H1 (cell line): ENCODE results near the gene COL4A2. TPM values are rescaled to one million over a fixed set of nuclear protein-coding genes. Genes with fewer than 3 reads are reported as not detected.

Experiments used
- CTCF ChIA-PET: fragments of 300-600 bp; sonication (Branson Sonifier 250); formaldehyde crosslinking; loops from one replicate; lab custom pipeline; 2021; ENCODE audit not compliant: partially characterized antibody; lab: Charles Lee
- POLR2A ChIA-PET: fragments of 300-600 bp; sonication (Branson Sonifier 250); formaldehyde crosslinking; loops from one replicate; lab custom pipeline; 2021; ENCODE audit warnings: inconsistent platforms; ENCODE audit not compliant: partially characterized antibody; lab: Charles Lee
- DNase-seq, 2 experiments: peaks; one replicate each; pipeline versions ENCODE4 v3.0.0 to v3.0.0-alpha.2; 2010 to 2022; ENCODE audit warnings: low spot score in 2 of 2, low read depth in 1 of 2, mixed read lengths in 1 of 2
- FAIRE-seq: peaks from 2 replicates; lab custom pipeline; 2011; peaks lifted over from hg19 to GRCh38; lab: Jason Lieb, UNC
- H2AFZ ChIP-seq: 2 replicates; pipeline ENCODE4 v1.8.1; 2012; ENCODE audit warnings: low read length, inconsistent platforms
- H2AK5ac ChIP-seq: 2 replicates; pipeline ENCODE4 v1.6.1; 2013; ENCODE audit warnings: low read depth, low read length
- H2BK120ac ChIP-seq: replicated peaks from 2 replicates; pipeline ENCODE3; 2013; ENCODE audit warnings: low read depth, low read length, inconsistent platforms
- H2BK12ac ChIP-seq: 2 replicates; pipeline ENCODE4 v1.6.1; 2013; ENCODE audit warnings: low read depth, low read length
- H2BK15ac ChIP-seq: 2 replicates; pipeline ENCODE4 v1.6.1; 2013; ENCODE audit warnings: low read length
- H2BK20ac ChIP-seq: 2 replicates; pipeline ENCODE4 v1.6.1; 2013; ENCODE audit warnings: low read length
- H2BK5ac ChIP-seq: 2 replicates; pipeline ENCODE4 v1.6.1; 2013; ENCODE audit warnings: low read depth, low read length
- H3K14ac ChIP-seq: 2 replicates; pipeline ENCODE4 v1.6.1; 2013; ENCODE audit warnings: inconsistent platforms; ENCODE audit not compliant: insufficient read length
- H3K18ac ChIP-seq: 2 replicates; pipeline ENCODE4 v1.6.1; 2013; ENCODE audit warnings: low read length; ENCODE audit errors: extremely low read depth
- H3K23ac ChIP-seq: 2 replicates; pipeline ENCODE4 v1.6.1; 2013; ENCODE audit warnings: inconsistent platforms; ENCODE audit not compliant: insufficient read length
- H3K23me2 ChIP-seq: 2 replicates; pipeline ENCODE4 v1.6.1; 2013; ENCODE audit warnings: low read depth, low read length
- H3K27ac ChIP-seq: 2 replicates; pipeline ENCODE4 v1.6.1; 2011; ENCODE audit warnings: low read depth, low read length, inconsistent platforms
- H3K27me3 ChIP-seq, 4 experiments: replicated peaks in 1 of 4; 1 replicate in 1 of 4; 2 replicates in 3 of 4; pipeline versions ENCODE4 v1.6.1 to v1.8.1; 2011 to 2013; ENCODE audit warnings: low read length in 3 of 4, mild to moderate bottlenecking in 3 of 4, inconsistent platforms in 2 of 4, mixed read lengths in 2 of 4, moderate library complexity in 1 of 4; ENCODE audit not compliant: control insufficient read depth in 3 of 4, insufficient read depth in 3 of 4; ENCODE audit errors: extremely low read depth in 1 of 4
- H3K36me3 ChIP-seq, 4 experiments: 2 replicates each; pipeline versions ENCODE4 v1.6.1 to v1.8.1; 2011 to 2013; ENCODE audit warnings: mild to moderate bottlenecking in 4 of 4, low read length in 3 of 4, moderate library complexity in 2 of 4, control low read depth in 1 of 4, inconsistent platforms in 1 of 4; ENCODE audit not compliant: insufficient read depth in 4 of 4, control insufficient read depth in 2 of 4
- H3K4ac ChIP-seq: replicated peaks from 2 replicates; pipeline ENCODE3; 2013; ENCODE audit warnings: low read length, low read depth, mixed read lengths, inconsistent platforms; ENCODE audit not compliant: insufficient read length
- H3K4me1 ChIP-seq, 4 experiments: replicated peaks in 1 of 4; 1 replicate in 1 of 4; 2 replicates in 3 of 4; pipeline versions ENCODE4 v1.6.1 to v1.8.1; 2011 to 2013; ENCODE audit warnings: low read length in 3 of 4, inconsistent platforms in 2 of 4, mixed read lengths in 1 of 4; ENCODE audit not compliant: insufficient read depth in 4 of 4, control insufficient read depth in 3 of 4
- H3K4me2 ChIP-seq, 2 experiments: 2 replicates each; pipeline versions ENCODE4 v1.6.1 to v1.8.1; 2011 to 2013; ENCODE audit warnings: low read depth in 2 of 2, low read length in 2 of 2, control low read depth in 1 of 2, inconsistent platforms in 1 of 2, mild to moderate bottlenecking in 1 of 2; ENCODE audit not compliant: insufficient read depth in 1 of 2
- H3K4me3 ChIP-seq, 4 experiments: fragments of 200-600, 300-600 bp in 1 of 4; sonication (generic), shearing (Covaris generic), sonication (Bioruptor Twin) in 1 of 4; 2 replicates each; pipeline versions ENCODE4 v1.5.1 to v1.8.1; 2011 to 2016; ENCODE audit warnings: low read length in 4 of 4, low read depth in 3 of 4, control low read depth in 2 of 4, inconsistent platforms in 2 of 4, mild to moderate bottlenecking in 2 of 4, mixed read lengths in 1 of 4, moderate library complexity in 1 of 4; ENCODE audit not compliant: insufficient read depth in 2 of 4; ENCODE audit errors: extremely low read depth in 1 of 4
- H3K56ac ChIP-seq: replicated peaks from 2 replicates; pipeline ENCODE3; 2013; ENCODE audit warnings: low read depth, mild to moderate bottlenecking, mixed read lengths, low read length, inconsistent platforms; ENCODE audit not compliant: insufficient read length
- H3K79me1 ChIP-seq: 2 replicates; pipeline ENCODE4 v1.6.1; 2013; ENCODE audit warnings: low read depth, low read length, control low read depth
- H3K79me2 ChIP-seq, 2 experiments: 2 replicates each; pipeline versions ENCODE4 v1.6.1 to v1.8.1; 2012 to 2013; ENCODE audit warnings: low read length in 2 of 2, mild to moderate bottlenecking in 2 of 2, inconsistent platforms in 1 of 2; ENCODE audit not compliant: insufficient read depth in 2 of 2, control insufficient read depth in 1 of 2
- H3K9ac ChIP-seq, 4 experiments: replicated peaks in 1 of 4; 1 replicate in 1 of 4; 2 replicates in 3 of 4; pipeline versions ENCODE4 v1.6.1 to v1.8.1; 2011 to 2013; ENCODE audit warnings: low read depth in 3 of 4, low read length in 3 of 4, control low read depth in 2 of 4, mild to moderate bottlenecking in 2 of 4, moderate library complexity in 2 of 4, inconsistent platforms in 1 of 4; ENCODE audit errors: extremely low read depth in 1 of 4
- H3K9me3 ChIP-seq, 2 experiments: 2 replicates each; pipeline versions ENCODE4 v1.6.1 to v1.8.1; 2012 to 2013; ENCODE audit warnings: mild to moderate bottlenecking in 2 of 2, moderate library complexity in 2 of 2, control low read depth in 1 of 2, inconsistent platforms in 1 of 2, low read depth in 1 of 2, low read length in 1 of 2, mixed read lengths in 1 of 2; ENCODE audit not compliant: insufficient read depth in 2 of 2
- H4K20me1 ChIP-seq, 2 experiments: replicated peaks in 1 of 2; 2 replicates each; pipeline versions ENCODE3 to v1.8.1; 2011 to 2013; ENCODE audit warnings: inconsistent platforms in 2 of 2, low read length in 2 of 2, mild to moderate bottlenecking in 1 of 2; ENCODE audit not compliant: insufficient read depth in 2 of 2, control insufficient read depth in 1 of 2
- H4K5ac ChIP-seq: 2 replicates; pipeline ENCODE4 v1.6.1; 2013; ENCODE audit warnings: low read length, low read depth, mixed read lengths, inconsistent platforms; ENCODE audit not compliant: insufficient read length
- H4K8ac ChIP-seq: 2 replicates; pipeline ENCODE4 v1.8.0; 2013; ENCODE audit warnings: mild to moderate bottlenecking, moderate library complexity, low read length, inconsistent platforms; ENCODE audit not compliant: insufficient read depth; ENCODE audit errors: extremely low read depth
- H4K91ac ChIP-seq: replicated peaks from 2 replicates; pipeline ENCODE3; 2013; ENCODE audit warnings: low read length, mixed read lengths, inconsistent platforms; ENCODE audit not compliant: insufficient read length
- HDAC6 ChIP-seq: IDR thresholded peaks from one replicate; pipeline ENCODE4 v1.7.1; 2012; ENCODE audit warnings: low read depth, mild to moderate bottlenecking, inconsistent platforms, low read length, moderate library complexity
- RAD21 ChIP-seq, 2 experiments: IDR thresholded peaks in 1 of 2; conservative IDR thresholded peaks in 1 of 2; 2 replicates each; pipeline ENCODE4 v1.6.1; 2011; ENCODE audit warnings: low read depth in 2 of 2, low read length in 2 of 2, improper control_type of control experiment in 1 of 2, inconsistent platforms in 1 of 2, mild to moderate bottlenecking in 1 of 2, moderate library complexity in 1 of 2
- WGBS, 2 experiments: shearing (Covaris generic) in 1 of 2; methylation state at CpG; one replicate each; pipeline versions ENCODE4 v1.1.6 to v1.1.7; 2013 to 2015; ENCODE audit warnings: low lambda C conversion rate in 2 of 2, mixed read lengths in 2 of 2, inconsistent platforms in 1 of 2, low coverage in 1 of 2, missing lambda C conversion rate in 1 of 2; ENCODE audit not compliant: insufficient replicate concordance in 2 of 2, insufficient coverage in 1 of 2, insufficient read length in 1 of 2; ENCODE audit errors: extremely low coverage in 1 of 2, missing lambda C conversion rate in 1 of 2; 5-methylcytosine and 5-hydroxymethylcytosine counted together
- polyA plus RNA-seq, 7 experiments: library from polyadenylated mRNA; depleted of rRNA in 3 of 7; stranded (reverse) in 5 of 7; unstranded in 2 of 7; fragments of >200 nt in 5 of 7; fragments of 200-250 nt in 2 of 7; gene quantifications; 1 replicate in 5 of 7; 2 replicates in 1 of 7; 4 replicates in 1 of 7; pipeline versions ENCODE4 v1.2.1 to v1.2.3, GENCODE V29; 2011 to 2013; ENCODE audit warnings: missing spikeins in 2 of 7, mixed read lengths in 2 of 7
- total RNA-seq: library from RNA; stranded (reverse); fragmentation: NEBNext Ultra II Directional; extraction: Animal tissue kit (Norgen Biotek cat#: 25700); gene quantifications from 2 replicates; pipeline ENCODE4 v1.2.1, GENCODE V29; 2021

COL4A2 gene
- total and polyA plus RNA-seq, 2 of the 8 experiments (the other 6 are each of a cell fraction or from before 2014, with no cell fraction given): 80.4 to 87.3 TPM

DNA sequence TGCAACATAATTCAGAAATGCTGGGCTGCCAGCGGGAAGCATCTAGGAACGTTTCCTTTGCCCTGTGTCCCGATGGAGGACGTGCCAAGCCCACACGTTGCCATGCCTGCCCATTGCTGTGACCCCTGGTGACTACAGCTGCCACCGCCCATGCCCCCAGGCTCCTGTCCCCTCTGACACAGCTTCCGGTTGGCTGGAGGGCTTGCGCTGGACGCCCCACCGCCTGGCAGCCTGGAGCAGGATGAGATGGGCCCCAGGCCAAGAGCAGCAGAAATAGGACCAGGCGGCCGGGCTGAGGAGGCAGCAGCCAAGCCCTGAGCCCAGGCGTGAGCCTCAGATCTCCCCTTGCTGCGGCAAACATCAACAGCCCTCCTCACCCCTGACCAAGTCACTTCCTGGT, 125.9 kb downstream of the COL4A2 start:
- Histone ChIP-seq H3K79me2 (no peaks in the 10 kb centered on the region), H3K27ac (no peak overlapping the region), H3K79me1 (no peaks in the 10 kb centered on the region), H3K14ac (no peak overlapping the region), H3K4me3 (no peak overlapping the region), H4K8ac (no peak overlapping the region), H3K4me1 (no peaks in the 10 kb centered on the region), H2AFZ (no peak overlapping the region), H2BK120ac (no peak overlapping the region), H3K36me3 (peaks cover 0 to 35% (median 8%) of the 10 kb centered on the region in 4 experiments; a peak in 7 of 8 replicates), H2AK5ac (no peak overlapping the region), H3K23me2 (no peaks in the 10 kb centered on the region), H3K9ac (no peak overlapping the region), H3K56ac (no peak overlapping the region), H4K91ac (no peak overlapping the region), H3K4me2 (no peak overlapping the region), H2BK5ac (no peak overlapping the region; the same call in 1 of the 2 replicates), H2BK20ac (no peak overlapping the region), H3K18ac (no peak overlapping the region), H3K9me3 (no peaks in the 10 kb centered on the region), H4K5ac (no peak overlapping the region)
- DNase-seq (no peak), FAIRE-seq (no peak)
- POLR2A ChIA-PET: no interaction called here
- 89% methylated on average over 14 of the region's 14 CpGs; no CpG with 5 or more reads in 1 of the 2 experiments for WGBS, 2 experiments
- TF ChIP-seq RAD21 (IDR thresholded peaks at IDR 0.05 in 1 of 2, conservative IDR thresholded peaks at IDR 0.05 in 1 of 2; ENCODE audit: low read depth in 2 of 2, low read length in 2 of 2): no peak
- TF ChIP-seq HDAC6: no peak
- TF ChIP-seq, all 59 proteins: peak for 0
- CTCF ChIA-PET: no interaction called here
- no peaks in the 10 kb centered on the region for H4K20me1 ChIP-seq
- H2BK15ac ChIP-seq: no peak overlapping the region
- H3K23ac ChIP-seq: no peak overlapping the region
- no peak overlapping the region for H3K4ac ChIP-seq
- H3K27me3 ChIP-seq: no peaks in the 10 kb centered on the region
- no peak overlapping the region for H2BK12ac ChIP-seq
